Hematopoietic multipotent progenitor cell treated with erythropoietin and hydrocortisone succinate and interleukin-3 and kit ligand, for 8 days (in vitro differentiated cells): Measurements from ENCODE around the gene IGSF21.
A peak's percentile ranks its signal among the peaks of the same experiment; 100 is the strongest.

Experiments
- DNase-seq: peaks from one replicate; pipeline ENCODE4 v3.0.0-alpha.2; 2015

The IGSF21 gene

DNA sequence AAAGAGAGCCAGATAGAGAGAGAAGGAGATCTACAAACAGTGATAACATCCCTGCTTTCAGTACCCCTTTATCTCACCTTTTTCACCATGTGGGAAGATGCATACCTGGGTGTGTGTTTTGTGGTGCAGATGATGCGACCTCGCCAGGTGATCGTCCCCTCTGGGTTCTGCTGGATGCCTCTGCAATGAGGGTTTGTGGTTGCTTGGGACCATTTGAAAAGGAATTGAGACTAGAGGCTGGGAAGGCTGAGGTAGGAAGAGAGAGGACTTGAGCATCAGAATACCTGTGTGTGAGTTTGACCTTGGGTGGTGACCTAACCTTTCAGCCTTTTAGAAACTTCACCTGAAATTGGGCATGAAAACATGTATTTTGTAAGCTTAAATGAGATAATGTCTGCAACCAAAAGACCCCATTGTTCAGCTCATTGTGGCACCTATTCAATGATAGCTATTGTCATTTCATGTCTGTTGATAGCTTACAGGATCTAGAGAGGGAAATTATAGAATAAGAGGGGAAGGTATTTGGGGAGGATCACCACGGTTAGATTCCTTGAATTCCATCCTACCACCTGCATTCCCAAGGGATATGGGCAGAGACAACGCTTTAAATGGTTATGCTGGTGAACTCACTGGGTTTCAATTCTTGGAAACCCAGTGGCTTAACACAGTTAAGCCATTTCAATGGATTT is 125.7 kb downstream of the IGSF21 start:
- DNase-seq: no peak

DNA sequence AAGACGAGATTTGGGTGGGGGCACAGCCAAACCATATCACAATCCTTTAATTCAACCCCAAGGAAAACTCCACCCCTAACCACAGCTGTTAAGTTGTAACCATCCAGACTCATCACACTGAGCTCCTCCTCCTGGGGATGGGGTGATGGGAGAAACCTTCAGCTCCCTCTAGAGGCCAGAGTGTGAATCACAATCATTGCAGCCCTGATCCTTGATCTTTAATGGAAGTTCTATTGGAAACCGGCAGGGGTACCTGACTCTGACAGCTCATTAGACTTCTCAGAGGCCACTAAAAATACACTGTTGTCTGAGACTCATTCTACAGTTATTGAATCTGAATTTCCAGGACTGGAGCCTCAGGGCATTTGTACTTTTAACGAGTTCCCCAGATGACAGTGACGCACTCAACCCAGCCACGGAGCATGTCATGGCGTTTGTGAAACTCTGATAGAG is 127.2 kb downstream of the IGSF21 start:
- peak; percentile 76 for DNase-seq

DNA sequence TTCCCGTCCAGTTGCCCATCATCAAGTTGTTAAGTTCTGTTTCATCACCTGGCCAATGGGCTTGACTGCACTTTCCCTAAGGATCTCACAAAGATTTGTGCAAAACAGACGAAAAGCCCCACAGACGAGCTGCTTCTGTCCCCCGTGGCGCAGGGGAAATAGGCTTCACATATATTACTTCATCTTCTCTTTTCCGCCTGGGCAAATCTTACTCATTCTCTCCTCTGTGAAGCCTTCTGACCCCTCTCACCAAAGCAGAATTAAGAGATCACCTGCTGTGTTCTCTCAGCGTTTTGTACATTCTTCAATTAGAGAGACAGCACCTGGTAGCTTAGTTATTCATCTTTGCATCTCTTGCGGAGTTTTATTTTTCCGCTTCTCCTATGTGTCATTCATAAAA is 129.8 kb downstream of the IGSF21 start:
- no peak for DNase-seq

DNA sequence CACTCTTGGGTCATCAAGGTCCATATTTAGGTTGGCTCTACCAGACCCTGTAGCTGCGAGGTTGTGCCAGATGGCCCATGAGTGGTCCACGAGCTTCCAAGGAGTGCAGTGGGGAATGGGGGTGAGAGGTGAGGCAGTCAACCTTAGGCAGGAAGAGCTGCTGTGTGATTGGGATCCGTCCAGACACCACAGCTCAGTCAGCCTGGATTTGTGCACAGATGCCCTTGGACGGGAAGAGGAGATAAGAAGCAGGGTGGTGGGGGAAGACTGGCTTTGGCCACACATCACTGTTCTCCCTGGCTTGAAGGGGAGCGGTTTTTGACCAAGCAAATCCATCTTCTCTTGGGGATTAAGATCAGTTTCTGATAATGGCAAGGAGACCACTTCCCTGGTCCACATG is 130.6 kb downstream of the IGSF21 start:
- no peak for DNase-seq

DNA sequence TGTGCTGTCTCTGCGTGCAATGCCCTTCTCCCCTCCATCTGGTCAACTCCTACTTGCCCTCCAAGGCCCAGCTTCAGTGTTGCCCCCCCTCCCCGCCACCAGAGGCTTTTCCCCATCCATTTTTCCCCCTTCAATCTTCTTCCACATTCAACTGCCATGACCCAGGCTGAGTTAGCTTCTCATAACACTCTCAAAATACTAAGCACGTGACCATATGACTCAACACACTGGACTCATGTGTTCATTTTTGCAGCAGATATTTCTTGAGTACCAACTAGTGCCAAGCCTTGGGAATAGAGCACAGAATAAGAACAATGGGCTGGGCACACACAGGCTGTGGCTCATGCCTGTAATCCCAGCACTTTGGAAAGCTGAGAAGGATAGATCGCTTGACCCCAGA is 132.1 kb downstream of the IGSF21 start:
- DNase-seq: no peak

DNA sequence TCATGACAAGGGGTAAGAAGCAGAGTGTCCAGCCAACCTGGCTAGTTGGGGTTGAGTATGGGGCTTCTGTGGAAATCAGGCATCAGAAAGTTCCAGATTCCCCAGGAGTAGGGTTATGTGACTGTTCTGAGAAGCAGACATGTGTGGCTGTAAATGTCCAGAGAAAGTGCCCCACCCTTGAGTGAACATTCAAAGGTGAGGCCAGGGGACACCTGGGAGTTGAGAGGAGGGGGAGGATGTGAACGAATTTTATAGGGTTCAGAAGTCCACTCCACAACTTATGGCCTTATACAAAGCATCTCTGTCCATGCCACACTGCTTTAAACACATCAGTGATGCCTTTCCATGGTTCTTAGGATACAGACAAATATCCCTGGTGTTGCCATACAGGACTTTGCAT is 133.3 kb downstream of the IGSF21 start:
- DNase-seq: no peak

DNA sequence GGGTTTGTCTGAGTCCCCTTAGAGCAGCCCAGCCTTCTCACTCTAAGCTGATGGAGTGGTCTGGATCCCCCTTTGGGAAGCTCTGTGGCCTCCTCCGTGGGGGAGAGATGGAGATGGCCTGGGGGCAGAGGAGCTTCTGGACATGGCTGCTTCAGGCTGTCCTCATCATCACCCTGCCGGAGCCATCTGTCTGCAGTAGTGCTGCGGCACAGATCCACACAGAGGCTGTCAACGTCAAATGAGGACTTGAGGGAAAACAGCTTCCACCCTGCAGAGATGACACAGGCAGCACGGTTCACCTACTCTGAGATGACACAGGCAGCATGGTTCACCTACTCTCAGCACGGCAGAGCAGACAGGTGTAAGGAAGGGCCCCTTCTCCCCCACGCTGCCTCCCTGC is 134.3 kb downstream of the IGSF21 start:
- no peak for DNase-seq

DNA sequence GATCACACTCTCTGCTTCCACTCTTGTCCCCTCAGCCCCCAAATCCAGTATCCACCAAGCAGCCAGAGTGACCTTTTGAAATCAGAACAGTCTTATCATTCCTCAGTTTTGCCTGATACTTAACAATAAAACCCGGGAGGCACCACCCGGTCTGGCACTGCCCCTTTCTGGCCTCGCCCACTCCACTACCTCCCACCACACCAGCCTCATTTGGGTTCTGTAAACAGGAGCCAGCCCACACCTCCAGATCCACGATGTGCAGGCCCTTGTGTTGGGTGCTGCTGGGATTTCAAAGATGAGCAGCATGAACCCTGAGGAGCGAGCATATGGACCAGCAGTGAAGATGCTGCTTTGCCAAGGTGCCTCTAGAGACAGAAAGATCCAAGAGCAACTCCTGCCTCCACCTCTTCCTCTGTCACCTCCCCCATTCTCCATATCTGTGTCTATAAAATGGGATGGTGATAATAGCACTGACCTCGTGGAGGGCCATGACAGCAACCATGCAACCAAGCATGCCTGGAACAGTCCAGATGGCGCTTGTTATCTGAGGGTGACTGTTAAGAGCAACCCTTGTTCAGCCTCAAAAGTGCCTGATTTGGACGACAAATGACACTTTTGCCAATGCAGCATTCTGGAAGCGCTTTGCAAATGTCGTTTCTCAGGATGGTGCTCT is 136.0 kb downstream of the IGSF21 start:
- DNase-seq: no peak

DNA sequence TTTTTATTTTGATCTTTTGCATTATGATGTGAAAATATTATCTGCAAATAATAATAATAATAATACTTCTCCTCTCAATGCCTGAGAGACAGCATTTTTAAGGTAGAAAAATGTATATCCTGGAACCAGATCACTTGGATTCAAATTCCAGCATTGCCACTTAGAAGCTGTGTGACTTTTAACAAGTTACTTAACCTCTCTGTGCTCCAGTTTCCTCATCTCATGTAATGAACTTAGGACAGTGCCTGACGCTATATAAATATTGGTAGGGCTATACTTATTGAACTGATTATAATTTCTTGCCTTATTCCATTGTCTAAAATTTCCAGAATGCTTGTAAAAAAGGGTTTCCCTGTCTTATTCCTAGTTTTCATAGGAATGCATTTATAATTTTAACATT is 137.2 kb downstream of the IGSF21 start:
- no peak for DNase-seq

DNA sequence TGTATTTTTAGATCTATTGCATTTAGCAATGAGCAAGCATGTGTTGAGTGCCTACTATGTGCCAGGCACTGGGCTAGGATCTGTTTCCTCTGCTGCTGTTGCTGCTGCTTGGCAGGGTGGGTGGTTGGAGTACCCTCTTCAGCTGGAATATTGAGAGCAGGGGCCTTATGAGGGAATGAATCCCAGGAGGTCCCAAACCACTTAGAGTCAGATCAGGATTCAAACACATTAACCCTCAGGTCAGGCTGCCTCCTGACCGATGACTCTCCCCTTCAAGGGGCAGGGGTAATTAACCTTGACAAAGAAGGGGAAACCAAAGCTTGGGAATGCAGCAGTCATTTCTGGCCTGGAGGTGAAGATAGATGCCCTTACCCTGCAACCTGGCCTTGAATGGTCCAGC is 138.0 kb downstream of the IGSF21 start:
- DNase-seq: no peak

DNA sequence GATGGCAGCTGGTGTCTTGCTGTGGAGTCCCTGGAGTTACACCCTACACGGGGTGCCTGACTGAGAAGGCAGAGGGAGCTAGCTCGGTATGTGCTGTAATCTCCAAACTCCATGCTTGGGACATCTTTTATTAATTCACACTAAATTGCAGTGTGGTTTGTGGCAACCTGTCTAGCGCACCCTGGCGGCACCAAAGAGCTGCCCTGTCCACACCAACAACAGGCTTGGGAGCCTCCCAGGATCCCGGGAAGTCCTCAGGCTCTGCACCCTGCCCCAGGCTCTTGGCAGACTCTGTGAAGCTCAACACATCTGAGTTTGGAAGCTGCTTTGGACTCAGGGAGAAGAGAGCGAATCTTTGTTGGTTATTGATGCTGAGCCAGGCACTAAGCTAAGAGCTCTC is 138.9 kb downstream of the IGSF21 start:
- DNase-seq: no peak

DNA sequence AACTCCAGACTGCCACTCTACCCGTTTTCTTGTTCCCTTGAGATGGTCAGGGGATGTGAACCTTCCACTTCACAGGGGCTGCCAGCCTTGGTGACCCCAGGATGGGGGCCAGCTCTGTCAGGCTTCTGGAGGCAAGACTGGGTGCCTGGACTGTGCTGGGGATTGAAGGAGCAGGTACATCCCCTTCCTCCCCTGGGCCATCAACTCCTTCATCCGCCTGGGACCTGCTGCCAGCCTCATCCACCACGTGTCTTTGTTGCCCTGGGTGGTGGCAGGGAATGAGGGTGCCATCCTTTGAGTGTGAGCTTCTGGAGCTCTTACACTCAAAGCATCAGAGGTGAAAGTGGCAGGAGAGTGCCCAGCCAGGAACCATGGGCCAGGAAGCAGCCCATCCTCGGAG is 139.6 kb downstream of the IGSF21 start:
- DNase-seq: no peak

DNA sequence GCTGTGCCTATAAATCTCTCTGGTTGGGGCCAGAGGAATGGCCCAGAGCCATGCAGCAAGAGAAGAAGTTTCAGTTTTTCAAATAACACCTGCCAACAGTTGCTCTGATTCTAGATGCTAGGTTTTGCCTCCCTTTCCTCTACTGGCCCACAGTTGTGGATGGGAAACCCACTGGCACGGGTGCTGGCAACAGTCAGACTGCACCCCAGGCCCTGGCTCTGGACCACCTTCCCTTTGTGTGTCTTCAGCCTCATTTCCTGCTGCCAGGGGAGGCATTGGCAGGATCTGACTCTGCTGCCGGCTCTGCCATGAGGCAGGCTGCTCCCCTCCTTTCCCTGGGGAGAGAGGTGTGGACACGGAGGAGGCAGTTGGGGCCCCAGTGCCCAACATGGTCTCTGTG is 142.0 kb downstream of the IGSF21 start:
- DNase-seq: no peak

DNA sequence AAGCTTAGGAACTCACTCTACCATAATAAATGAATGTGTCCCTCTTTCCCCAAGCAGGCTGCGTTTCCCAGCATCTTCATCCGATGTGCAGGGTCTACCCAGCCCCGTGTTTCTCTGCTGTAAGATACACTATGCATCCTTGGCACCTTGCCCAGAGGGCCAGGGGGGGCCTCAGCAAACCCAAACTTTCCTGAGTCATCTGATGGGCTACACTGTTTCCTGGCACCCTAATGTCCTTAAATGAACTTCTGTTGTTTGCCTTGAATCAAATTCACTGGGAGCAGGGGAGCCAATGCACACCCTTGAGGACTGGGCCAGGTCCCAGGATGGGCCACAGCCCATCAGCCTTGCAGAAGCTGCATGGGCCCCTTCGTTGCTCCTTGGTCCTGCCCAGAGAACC is 145.5 kb downstream of the IGSF21 start:
- DNase-seq: no peak

DNA sequence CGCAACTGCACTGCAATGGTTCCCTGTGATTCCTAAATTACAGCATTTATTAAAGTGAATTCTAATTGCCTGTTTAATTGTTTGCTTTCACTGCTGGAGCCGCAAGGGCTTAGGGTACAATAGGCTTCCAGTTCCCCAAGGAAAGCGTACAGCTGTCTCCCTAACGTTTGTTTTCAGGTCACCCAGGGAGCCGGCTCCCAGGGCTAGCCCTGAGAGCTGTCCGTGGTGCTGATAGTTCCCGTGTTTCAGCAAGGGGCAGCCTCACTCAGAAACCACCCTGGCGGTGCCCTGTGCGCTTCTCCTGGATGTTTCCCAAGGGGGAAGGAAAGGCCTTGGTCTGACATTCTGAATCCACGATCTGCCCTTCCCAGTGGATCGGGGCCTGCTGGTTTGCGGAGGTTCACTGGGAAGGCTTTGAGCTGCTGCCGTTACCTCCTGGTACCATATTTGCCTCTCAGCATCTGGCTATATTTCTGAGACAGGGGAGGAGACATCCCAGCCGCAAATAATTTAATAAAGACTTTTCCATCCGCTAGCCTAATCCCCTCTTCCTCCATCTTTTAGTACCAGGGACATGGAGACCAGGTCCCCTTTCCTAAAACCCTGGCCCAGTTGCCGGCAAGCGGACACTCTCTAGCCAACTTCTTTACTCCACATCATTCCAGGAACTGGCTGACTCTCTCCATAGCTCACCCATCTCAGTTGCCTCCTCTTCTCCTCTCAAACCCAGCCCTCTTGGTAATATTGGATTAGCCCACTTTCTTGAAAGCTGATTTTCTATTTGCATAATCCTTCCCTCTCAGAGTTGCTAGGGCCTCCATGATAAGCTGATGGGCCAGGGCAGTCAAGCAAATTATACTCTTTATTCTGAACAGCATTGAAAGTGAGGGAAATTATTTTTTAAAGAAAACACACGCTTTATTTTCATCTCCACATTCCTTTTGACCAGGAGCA is 149.0 kb downstream of the IGSF21 start:
- peak; percentile 39 for DNase-seq

DNA sequence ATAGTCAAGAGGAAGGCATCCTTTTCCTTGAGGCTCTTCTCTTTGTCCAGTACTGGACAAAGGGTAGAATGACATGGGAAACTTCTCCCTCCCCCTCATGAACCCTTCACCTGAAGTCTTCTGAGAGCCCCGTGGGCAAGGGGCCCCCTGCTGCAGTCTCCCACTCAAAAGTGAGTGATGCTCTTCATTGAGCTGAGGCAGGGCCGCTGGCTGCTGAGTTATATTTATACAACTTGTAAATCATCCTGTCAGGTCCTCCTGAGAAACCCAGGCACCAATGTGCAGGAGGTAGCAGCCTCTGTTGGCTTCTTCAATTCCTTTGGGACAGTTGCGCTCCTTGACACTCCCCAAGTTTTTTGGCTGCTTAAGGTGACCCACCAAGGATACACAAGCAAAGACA is 150.2 kb downstream of the IGSF21 start:
- DNase-seq: no peak

DNA sequence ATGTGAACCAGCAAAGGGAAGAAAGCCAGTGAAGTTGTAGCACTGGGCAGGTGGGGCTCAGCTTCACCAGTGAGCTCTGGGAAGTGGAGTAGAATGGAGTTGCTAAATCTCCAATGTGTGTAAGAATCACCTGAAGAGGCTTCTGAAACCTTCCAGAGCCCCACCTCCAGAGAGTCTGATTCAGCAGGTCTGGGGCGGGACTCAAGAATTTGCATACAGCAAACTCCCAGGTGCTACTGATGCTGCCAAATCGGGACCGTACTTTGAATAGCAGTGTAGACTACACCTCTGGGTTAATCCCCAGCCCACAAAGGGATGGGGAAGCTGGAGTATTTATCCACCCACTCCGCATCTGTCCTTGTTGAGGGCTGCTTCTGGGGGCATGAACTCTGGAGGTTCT is 154.3 kb downstream of the IGSF21 start:
- DNase-seq: no peak

DNA sequence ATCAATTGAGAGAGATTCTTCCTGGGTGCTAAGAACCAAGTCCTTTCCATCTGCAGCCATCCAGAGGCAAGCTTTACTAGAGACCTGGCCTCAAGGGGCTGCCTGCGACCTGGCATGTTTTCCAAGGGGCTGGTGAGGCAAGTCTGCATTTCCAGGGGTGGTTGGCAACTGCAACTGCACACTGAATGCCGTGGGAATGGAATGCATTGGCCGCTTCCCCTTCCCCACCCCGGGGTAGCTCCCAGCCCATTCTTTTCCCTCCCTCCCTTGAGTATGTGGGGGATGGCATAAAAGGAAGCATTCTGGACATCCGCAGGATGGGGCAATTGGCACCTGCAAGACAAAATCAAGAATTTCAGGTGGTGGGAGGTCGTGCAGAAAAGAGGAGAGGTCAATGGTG is 155.1 kb downstream of the IGSF21 start:
- DNase-seq: no peak

DNA sequence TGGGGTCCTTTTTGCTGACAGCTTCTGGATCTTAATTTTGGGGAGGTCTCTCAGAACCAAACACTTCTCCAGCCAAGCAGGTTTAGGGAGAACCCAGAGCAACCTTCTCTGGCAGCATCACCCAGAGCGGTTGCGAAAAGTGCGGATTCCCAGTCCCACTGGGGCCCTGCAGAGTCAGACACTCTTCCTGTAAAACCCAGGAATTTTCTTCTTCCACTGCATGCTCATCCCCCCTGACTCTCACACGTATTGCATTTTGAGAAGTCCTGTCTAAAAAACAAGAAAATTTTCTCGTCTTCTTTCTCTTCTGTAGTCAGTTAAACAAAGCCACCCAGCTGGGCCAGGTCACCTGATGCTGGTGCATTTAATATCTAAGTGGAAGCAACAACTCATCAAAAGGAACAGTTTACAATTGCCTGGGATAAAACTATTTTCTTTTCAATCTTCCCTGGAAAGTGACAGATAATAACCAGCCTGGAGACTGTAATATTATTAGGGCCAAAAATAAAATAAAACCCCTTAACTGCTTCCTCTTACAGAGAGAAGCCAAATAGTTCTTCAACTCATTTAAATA is 156.0 kb downstream of the IGSF21 start:
- DNase-seq: no peak

DNA sequence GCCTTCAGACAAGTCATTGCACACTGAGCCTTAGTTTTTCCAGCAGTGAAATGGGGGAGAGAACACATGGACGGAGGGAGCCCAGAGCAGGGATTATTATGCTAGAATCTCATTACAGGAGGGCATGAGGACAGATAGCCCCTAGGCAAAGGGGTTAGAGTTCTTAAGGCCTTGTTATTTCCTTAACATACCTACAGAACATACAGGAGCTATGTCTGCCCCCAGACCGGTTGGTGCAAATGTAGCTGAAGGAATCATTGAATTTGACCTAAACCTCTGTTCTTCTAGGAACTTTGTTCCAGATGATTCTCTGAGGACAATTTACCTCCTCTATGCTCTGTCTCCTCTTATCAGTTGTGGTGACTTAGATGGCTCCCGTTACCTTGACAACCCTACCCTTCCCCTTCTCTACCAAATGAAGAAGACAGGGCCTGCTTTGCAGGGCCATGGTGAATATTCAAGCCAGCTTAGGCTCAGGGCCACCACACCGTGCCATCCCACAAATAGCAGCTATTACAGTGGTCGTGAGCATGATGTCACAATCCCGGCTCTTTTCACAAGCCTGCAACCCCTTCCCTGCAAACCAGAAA is 156.9 kb downstream of the IGSF21 start:
- no peak for DNase-seq

DNA sequence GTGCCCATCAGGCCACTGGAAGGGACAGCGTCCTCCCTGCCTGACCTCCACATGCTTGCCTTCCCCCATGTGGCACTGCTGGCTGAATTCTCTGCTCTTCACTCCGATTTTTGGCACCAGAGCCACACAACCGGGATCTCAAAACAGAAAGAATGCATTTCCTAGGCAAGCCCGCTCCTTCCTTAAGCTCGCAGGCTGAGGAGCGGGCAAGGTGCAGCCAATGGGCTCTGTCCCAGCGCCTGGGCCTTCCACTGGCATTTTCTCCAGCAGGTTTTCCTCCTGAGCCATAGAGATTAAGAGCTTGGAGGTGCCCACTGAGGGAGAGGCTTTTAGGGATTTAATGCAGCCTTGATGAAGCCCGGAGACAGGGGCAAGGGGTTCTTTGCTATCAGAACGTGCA is 158.0 kb downstream of the IGSF21 start:
- no peak for DNase-seq

DNA sequence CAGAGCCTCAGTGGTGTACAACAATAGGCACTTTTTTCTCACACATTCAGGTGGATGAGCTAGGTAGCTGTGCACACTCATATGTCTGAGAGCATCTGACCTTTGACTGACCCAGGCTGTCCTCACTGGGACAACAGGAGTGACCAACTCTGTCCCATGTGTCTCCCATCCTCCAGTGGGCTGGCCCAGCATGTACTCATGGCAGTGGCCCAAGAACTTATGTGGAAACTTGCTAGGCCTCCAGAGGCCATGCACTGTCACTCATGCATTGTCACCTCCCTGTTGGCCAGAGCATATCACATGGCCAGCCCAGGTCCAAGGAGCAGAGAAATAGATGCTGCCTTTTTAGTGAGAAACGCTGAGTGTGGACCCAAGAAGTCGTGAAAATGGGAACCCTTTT is 158.8 kb downstream of the IGSF21 start:
- DNase-seq: no peak

DNA sequence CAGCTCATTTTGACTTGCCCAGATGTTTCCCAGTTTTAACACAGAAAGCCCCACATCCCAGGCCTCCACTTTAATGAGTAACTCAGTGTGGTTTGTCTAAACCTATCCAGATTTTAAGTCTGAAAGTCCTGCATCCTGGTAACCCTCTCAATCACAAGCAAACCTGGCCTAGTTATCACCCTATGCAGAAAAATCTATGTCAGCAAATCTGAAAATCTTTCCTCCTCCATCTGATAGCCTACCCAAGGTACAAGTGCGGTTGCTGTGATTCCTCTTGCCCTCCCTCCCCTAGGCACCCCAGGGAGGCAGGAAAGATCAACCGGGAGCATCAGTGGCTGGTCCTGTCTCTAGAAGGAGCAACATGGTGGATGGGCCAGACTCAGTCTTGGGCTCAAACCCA is 163.7 kb downstream of the IGSF21 start:
- no peak for DNase-seq
